ENCODE measurements around the gene C16orf74. TPM values are rescaled to one million over a fixed set of nuclear protein-coding genes. Genes with fewer than 3 reads are reported as not detected.

C16orf74 gene
- total RNA-seq, 6 experiments from 2014 or later: 13.4 to 18.6 (median 15.7) TPM

- Mint-ChIP-seq H3K9me3 (no peaks in the 10 kb centered on the region), H3K4me1 (ENCODE audit: low read depth) (peaks cover 7% of the 10 kb centered on the region), H3K27ac (no peak overlapping the region), H3K27me3 (ENCODE audit: insufficient read depth) (peaks cover 11% of the 10 kb centered on the region), H3K36me3 (ENCODE audit: low read depth) (no peaks in the 10 kb centered on the region), H3K4me3 (no peak overlapping the region)
- DNase-seq: no peak
- no peak for TF ChIP-seq CTCF (IDR thresholded peaks at IDR 0.05)
Measured at GRCh38 chr16:85658504-85659326, 92.2 kb downstream of the C16orf74 start.

GRCh38 chr16:85657996-85658395 is 92.9 kb downstream of the C16orf74 start:
- peaks cover 7% of the 10 kb centered on the region for H3K4me1 Mint-ChIP-seq (ENCODE audit: low read depth)
- H3K9me3 Mint-ChIP-seq: no peaks in the 10 kb centered on the region
- no peaks in the 10 kb centered on the region for H3K36me3 Mint-ChIP-seq (ENCODE audit: low read depth)
- peaks cover 11% of the 10 kb centered on the region for H3K27me3 Mint-ChIP-seq (ENCODE audit: insufficient read depth)
- H3K4me3 Mint-ChIP-seq: no peak overlapping the region
- no peak for DNase-seq
- no peak overlapping the region for H3K27ac Mint-ChIP-seq
- TF ChIP-seq CTCF (IDR thresholded peaks at IDR 0.05): no peak

Small RNA genes within 50 kb of the gene (microRNA-seq; reads per million reads assigned to microRNA genes)
- 44.0 reads per million, percentile 37 among the genes with 10 or more reads in this experiment for gene MIR1910

Other genes starting within 250 kb of the C16orf74 start
- gene GSE1, start 137.8 kb downstream of the C16orf74 start, total RNA-seq (2021; fragmentation: NEBNext Ultra II Directional; extraction: Animal tissue kit (Norgen Biotek cat#: 25700)): 10 to 100 TPM; 49.2 to 62.3 (median 58.1) TPM
- 10 to 100 TPM; 11.8 to 24.6 (median 21.0) TPM for gene GINS2, start 62.1 kb downstream of the C16orf74 start, total RNA-seq (2021; fragmentation: NEBNext Ultra II Directional; extraction: Animal tissue kit (Norgen Biotek cat#: 25700))
- 10 to 100 TPM; 31.7 to 38.4 (median 36.6) TPM for gene EMC8, start 48.4 kb upstream of the C16orf74 start, total RNA-seq (2021; fragmentation: NEBNext Ultra II Directional; extraction: Animal tissue kit (Norgen Biotek cat#: 25700))
- gene COX4I1, start 48.6 kb upstream of the C16orf74 start, total RNA-seq (2021; fragmentation: NEBNext Ultra II Directional; extraction: Animal tissue kit (Norgen Biotek cat#: 25700)): 100 to 1,000 TPM; 427 to 518 (median 497) TPM
- not detected for gene IRF8, start 148.1 kb upstream of the C16orf74 start, total RNA-seq (2021; fragmentation: NEBNext Ultra II Directional; extraction: Animal tissue kit (Norgen Biotek cat#: 25700))

Measured in HFFc6 (cell line).